NCI-H2171 (cell line): Measurements from ENCODE around the gene NMT2.

Experiments used
- DNase-seq: peaks from one replicate; lab custom pipeline; 2025; lab: John Stamatoyannopoulos, UW

Gene NMT2

GRCh38 chr10:15092855-15093408, 75.6 kb downstream of the NMT2 start:
- no peak for DNase-seq

GRCh38 chr10:15091418-15091817, 77.1 kb downstream of the NMT2 start:
- no peak for DNase-seq

- DNase-seq: peak; percentile 76
These were observed 79.8 kb downstream of the NMT2 start, which contains the start of gene ACBD7 for GRCh38 chr10:15088428-15089261. Gene ACBD7, minus strand, starts transcription at chr10:15088776. Its CDS starts 48 bp downstream, at chr10:15088728.

GRCh38 chr10:15084502-15084922, 84.0 kb downstream of the NMT2 start:
- no peak for DNase-seq

- no peak for DNase-seq
These were observed 84.6 kb downstream of the NMT2 start for GRCh38 chr10:15083674-15084501.

GRCh38 chr10:15075421-15075820, 93.1 kb downstream of the NMT2 start:
- DNase-seq: no peak

GRCh38 chr10:15072358-15072757, 96.1 kb downstream of the NMT2 start:
- no peak for DNase-seq

- DNase-seq: no peak
These were observed 99.3 kb downstream of the NMT2 start for GRCh38 chr10:15069230-15069629.

GRCh38 chr10:15068802-15069201, 99.7 kb downstream of the NMT2 start:
- no peak for DNase-seq

GRCh38 chr10:15067154-15067553, 101.3 kb downstream of the NMT2 start:
- no peak for DNase-seq

- DNase-seq: no peak
These were observed 107.9 kb downstream of the NMT2 start for GRCh38 chr10:15060638-15061037.

GRCh38 chr10:15059914-15060313, 108.6 kb downstream of the NMT2 start:
- no peak for DNase-seq

GRCh38 chr10:15058689-15059088, 109.8 kb downstream of the NMT2 start:
- DNase-seq: no peak
